Measurements from ENCODE around the gene KDM1B. TPM values are rescaled to one million over a fixed set of nuclear protein-coding genes. Genes with fewer than 3 reads are reported as not detected.
A peak's percentile ranks its signal among the peaks of the same experiment; 100 is the strongest.

Gene KDM1B
- total RNA-seq, result 10 to 100 TPM; 11.0 to 31.8 TPM

- Histone ChIP-seq H3K4me3 (peak within 1 kb of the TSS; percentile 86 to 90), H3K27me3 (replicated peaks; ENCODE audit: insufficient read depth) (no peaks in the 10 kb centered on the region), H3K9me3 (no peaks in the 10 kb centered on the region), H3K27ac (peak within 1 kb of the TSS; percentile 82 to 84), H3K4me1 (replicated peaks) (no peaks in the 10 kb centered on the region), H3K36me3 (peaks cover 0 to 2% of the 10 kb centered on the region in 2 donors)
- TF ChIP-seq POLR2AphosphoS5 (IDR thresholded peaks at IDR 0.05) (peak; percentile 90), POLR2A (IDR thresholded peaks at IDR 0.05) (peak; percentile 73), CTCF (IDR thresholded peaks at IDR 0.05) (peak in 1 of 4 experiments; percentile 26)
- DNase-seq (ENCODE audit: low spot score), result peak; percentile 98
- intact Hi-C loops (cut with DNase I), result loop anchor here (5.0 kb wide), 1 partner anchor 107 kb away; the partner anchor contains the start of gene DEK
- WGBS, result under 1% methylated on average over 77 of the region's 87 CpGs
These were observed at the start of gene KDM1B for GRCh38 chr6:18155150-18155863. Gene KDM1B (plus strand): TSS chr6:18155422. CDS start chr6:18159896, 4,474 bp downstream.

GRCh38 chr6:18107061-18107460, 48.2 kb upstream of the KDM1B start:
- DNase-seq (ENCODE audit: low spot score), result no peak
- Histone ChIP-seq H3K4me1 (replicated peaks) (no peaks in the 10 kb centered on the region), H3K36me3 (no peaks in the 10 kb centered on the region), H3K4me3 (no peak overlapping the region), H3K9me3 (no peaks in the 10 kb centered on the region), H3K27ac (no peak overlapping the region), H3K27me3 (replicated peaks; ENCODE audit: insufficient read depth) (no peaks in the 10 kb centered on the region)
- intact Hi-C loops (cut with DNase I), result no loop called here
- WGBS, result 98% methylated on average over 1 of the region's 1 CpG
- no peak for TF ChIP-seq POLR2A (IDR thresholded peaks at IDR 0.05)

- no peak for DNase-seq (ENCODE audit: low spot score)
- Histone ChIP-seq H3K4me1 (replicated peaks) (no peaks in the 10 kb centered on the region), H3K4me3 (no peak overlapping the region), H3K27ac (no peak overlapping the region), H3K27me3 (replicated peaks; ENCODE audit: insufficient read depth) (no peaks in the 10 kb centered on the region), H3K36me3 (no peaks in the 10 kb centered on the region), H3K9me3 (no peaks in the 10 kb centered on the region)
- intact Hi-C loops (cut with DNase I), result no loop called here
- no peak for TF ChIP-seq POLR2AphosphoS5 (IDR thresholded peaks at IDR 0.05)
- no peak for TF ChIP-seq CTCF (IDR thresholded peaks at IDR 0.05)
- TF ChIP-seq POLR2A (IDR thresholded peaks at IDR 0.05), result no peak
These were observed 45.1 kb upstream of the KDM1B start for GRCh38 chr6:18110162-18110561.

- Histone ChIP-seq H3K36me3 (no peaks in the 10 kb centered on the region), H3K27ac (no peak overlapping the region), H3K4me1 (replicated peaks) (no peaks in the 10 kb centered on the region), H3K4me3 (no peak overlapping the region), H3K9me3 (no peaks in the 10 kb centered on the region), H3K27me3 (replicated peaks; ENCODE audit: insufficient read depth) (no peaks in the 10 kb centered on the region)
- no peak for DNase-seq (ENCODE audit: low spot score)
- 87% methylated on average over 2 of the region's 2 CpGs for WGBS
- intact Hi-C loops (cut with DNase I), result no loop called here
- TF ChIP-seq POLR2A (IDR thresholded peaks at IDR 0.05) (no peak), POLR2AphosphoS5 (IDR thresholded peaks at IDR 0.05) (no peak), CTCF (IDR thresholded peaks at IDR 0.05) (no peak)
These were observed 39.9 kb upstream of the KDM1B start for GRCh38 chr6:18115356-18115755.

- WGBS, result 74% methylated on average over 5 of the region's 5 CpGs
These were observed 38.1 kb upstream of the KDM1B start for GRCh38 chr6:18117136-18117535.

More at GRCh38 chr6:18117136-18117535, 38.1 kb upstream of the KDM1B start:
- no peaks in the 10 kb centered on the region for H3K4me1 ChIP-seq (replicated peaks)
- no peak for DNase-seq (ENCODE audit: low spot score)
- intact Hi-C loops (cut with DNase I), result no loop called here
- no peaks in the 10 kb centered on the region for H3K9me3 ChIP-seq
- TF ChIP-seq POLR2AphosphoS5 (IDR thresholded peaks at IDR 0.05) (no peak), POLR2A (IDR thresholded peaks at IDR 0.05) (no peak), CTCF (IDR thresholded peaks at IDR 0.05) (no peak)
- no peak overlapping the region for H3K4me3 ChIP-seq
- H3K36me3 ChIP-seq, result no peaks in the 10 kb centered on the region
- no peaks in the 10 kb centered on the region for H3K27me3 ChIP-seq (replicated peaks; ENCODE audit: insufficient read depth)
- no peak overlapping the region for H3K27ac ChIP-seq

Measured in prostate gland (tissue), 2 donors.